PC-9 (cell line): ENCODE measurements around the gene ARID5A. TPM values are rescaled to one million over a fixed set of nuclear protein-coding genes. Genes with fewer than 3 reads are reported as not detected.

Experiments
- BruUV-seq: library from RNA; stranded (reverse); fragments of 400-500 nt; replicated peaks from 2 replicates; lab custom pipeline; 2021; lab: Mats Ljungman, UMichigan
- CTCF ChIA-PET: fragments of 300-600 bp; sonication (Branson Sonifier 250); formaldehyde crosslinking; loops from one replicate; lab custom pipeline; 2022; ENCODE audit warnings: antibody characterized with exemption; lab: Charles Lee
- POLR2A ChIA-PET: fragments of 300-600 bp; sonication (Branson Sonifier 250); formaldehyde crosslinking; loops from one replicate; lab custom pipeline; 2022; ENCODE audit warnings: antibody characterized with exemption; ENCODE audit not compliant: unreplicated experiment; lab: Charles Lee
- DNase-seq, 2 experiments: peaks; one replicate each; pipeline versions ENCODE4 v3.0.0 to v3.0.0-alpha.2; 2015 to 2022; ENCODE audit warnings: mixed read lengths in 1 of 2
- H2AFZ ChIP-seq: fragments of 200-600 bp; sonication (generic); 2 replicates; pipeline ENCODE4 v1.8.1; 2017; ENCODE audit warnings: antibody characterized with exemption
- H3F3A ChIP-seq: fragments of 200-600 bp; sonication (generic); 2 replicates; pipeline ENCODE4 v1.8.1; 2017; ENCODE audit warnings: antibody characterized with exemption, mild to moderate bottlenecking, low read depth; ENCODE audit not compliant: insufficient read depth
- H3K27ac ChIP-seq: fragments of 200-600 bp; sonication (generic); 2 replicates; pipeline ENCODE4 v1.6.1; 2016; ENCODE audit warnings: mixed run types
- H3K27me3 ChIP-seq: fragments of 200-600 bp; sonication (generic); 2 replicates; pipeline ENCODE4 v1.6.1; 2016; ENCODE audit warnings: low read depth, mixed run types; ENCODE audit not compliant: insufficient read depth
- H3K36me3 ChIP-seq: fragments of 200-600 bp; sonication (generic); 2 replicates; pipeline ENCODE4 v1.6.1; 2016; ENCODE audit warnings: low read depth, mixed run types
- H3K4me1 ChIP-seq: fragments of 200-600 bp; sonication (generic); replicated peaks from 2 replicates; pipeline ENCODE4 v1.6.1; 2016; ENCODE audit warnings: mixed run types; ENCODE audit not compliant: insufficient read depth
- H3K4me2 ChIP-seq: fragments of 200-600 bp; sonication (generic); 2 replicates; pipeline ENCODE4 v1.6.1; 2017; ENCODE audit warnings: mixed run types
- H3K4me3 ChIP-seq: fragments of 200-600 bp; sonication (generic); 2 replicates; pipeline ENCODE4 v1.6.1; 2016; ENCODE audit warnings: mixed run types
- H3K79me2 ChIP-seq: fragments of 200-600 bp; sonication (generic); 2 replicates; pipeline ENCODE4 v1.6.1; 2017; ENCODE audit warnings: low read depth, mixed run types
- H3K9me2 ChIP-seq: fragments of 200-600 bp; sonication (generic); 2 replicates; pipeline ENCODE4 v1.8.1; 2017; ENCODE audit warnings: mild to moderate bottlenecking; ENCODE audit not compliant: insufficient read depth
- H3K9me3 ChIP-seq: fragments of 200-600 bp; sonication (generic); 2 replicates; pipeline ENCODE4 v1.8.1; 2016; ENCODE audit warnings: low read depth; ENCODE audit not compliant: insufficient read depth
- H4K20me1 ChIP-seq: fragments of 200-600 bp; sonication (generic); 2 replicates; pipeline ENCODE4 v1.8.1; 2017; ENCODE audit not compliant: insufficient read depth
- EZH2 ChIP-seq: fragments of 200-600 bp; sonication (generic); IDR thresholded peaks from 2 replicates; pipeline ENCODE4 v1.8.0; 2017; ENCODE audit warnings: antibody characterized with exemption, low read depth
- intact Hi-C: fragments of 100-400 bp; cut with micrococcal nuclease; formaldehyde crosslinking; loops from one replicate; pipeline ENCODE4 v1.10.0; 2022; ENCODE audit not compliant: unreplicated experiment
- total RNA-seq: library from RNA; stranded (reverse); gene quantifications from 2 replicates; pipeline ENCODE4 v1.2.3, GENCODE V29; 2021
- TF ChIP-seq, protein P1 (sequence below): fragments of 200-600 bp; sonication (generic); conservative IDR thresholded peaks from 2 replicates; pipeline ENCODE4 v1.6.1; 2017; ENCODE audit warnings: mixed run types, antibody characterized with exemption, mild to moderate bottlenecking, moderate library complexity

The ARID5A gene
- total RNA-seq, 1 experiment from 2014 or later: 6.0 TPM

GRCh38 chr2:96512341-96512740, 24.2 kb upstream of the ARID5A start:
- no peak overlapping the region for H3K4me2 ChIP-seq
- no peak overlapping the region for H3K27ac ChIP-seq
- DNase-seq: no peak
- POLR2A ChIA-PET: no interaction called here
- no peaks in the 10 kb centered on the region for H3K36me3 ChIP-seq
- intact Hi-C loops: no loop called here
- H3F3A ChIP-seq: peaks cover 5% of the 10 kb centered on the region; the same call in 1 of the 2 replicates
- no peaks in the 10 kb centered on the region for H4K20me1 ChIP-seq
- CTCF ChIA-PET: interaction anchor here (0.6 kb wide), 1 partner anchor 154 kb away, joined by 3 read pairs; no protein-coding TSS in a partner anchor
- BruUV-seq: no TSS peak
- no peak overlapping the region for H3K4me3 ChIP-seq
- no peak for TF ChIP-seq EZH2
- TF ChIP-seq, protein P1, sequence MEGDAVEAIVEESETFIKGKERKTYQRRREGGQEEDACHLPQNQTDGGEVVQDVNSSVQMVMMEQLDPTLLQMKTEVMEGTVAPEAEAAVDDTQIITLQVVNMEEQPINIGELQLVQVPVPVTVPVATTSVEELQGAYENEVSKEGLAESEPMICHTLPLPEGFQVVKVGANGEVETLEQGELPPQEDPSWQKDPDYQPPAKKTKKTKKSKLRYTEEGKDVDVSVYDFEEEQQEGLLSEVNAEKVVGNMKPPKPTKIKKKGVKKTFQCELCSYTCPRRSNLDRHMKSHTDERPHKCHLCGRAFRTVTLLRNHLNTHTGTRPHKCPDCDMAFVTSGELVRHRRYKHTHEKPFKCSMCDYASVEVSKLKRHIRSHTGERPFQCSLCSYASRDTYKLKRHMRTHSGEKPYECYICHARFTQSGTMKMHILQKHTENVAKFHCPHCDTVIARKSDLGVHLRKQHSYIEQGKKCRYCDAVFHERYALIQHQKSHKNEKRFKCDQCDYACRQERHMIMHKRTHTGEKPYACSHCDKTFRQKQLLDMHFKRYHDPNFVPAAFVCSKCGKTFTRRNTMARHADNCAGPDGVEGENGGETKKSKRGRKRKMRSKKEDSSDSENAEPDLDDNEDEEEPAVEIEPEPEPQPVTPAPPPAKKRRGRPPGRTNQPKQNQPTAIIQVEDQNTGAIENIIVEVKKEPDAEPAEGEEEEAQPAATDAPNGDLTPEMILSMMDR: no peak
- peaks cover 6% of the 10 kb centered on the region; the same call in 1 of the 2 replicates for H3K9me3 ChIP-seq
- H3K27me3 ChIP-seq: no peaks in the 10 kb centered on the region
- H3K79me2 ChIP-seq: no peaks in the 10 kb centered on the region
- H3K9me2 ChIP-seq: no peaks in the 10 kb centered on the region
- H3K4me1 ChIP-seq: peaks cover 11% of the 10 kb centered on the region
- H2AFZ ChIP-seq: no peak overlapping the region

DNA sequence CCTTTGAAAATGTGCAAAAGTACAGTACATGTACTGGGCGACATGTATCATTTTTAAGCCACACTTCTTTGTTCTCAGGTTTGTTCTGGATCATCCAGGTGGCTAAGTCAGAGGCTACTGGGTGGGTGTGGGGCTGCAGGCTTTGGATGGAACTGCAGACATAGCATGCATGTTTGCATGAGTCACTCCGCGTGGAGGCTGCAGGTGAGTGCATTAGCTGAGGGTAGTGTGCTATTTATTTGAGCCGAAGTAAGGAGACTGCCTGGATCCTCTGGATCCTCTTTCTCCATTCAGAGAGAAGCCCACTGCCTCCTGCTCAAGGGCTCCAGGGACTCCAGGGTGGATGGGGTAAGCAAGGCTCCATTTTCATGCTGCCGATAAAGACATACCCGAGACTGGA, 22.0 kb upstream of the ARID5A start:
- H3K4me1 ChIP-seq: no peaks in the 10 kb centered on the region
- no peaks in the 10 kb centered on the region for H3K79me2 ChIP-seq
- H3F3A ChIP-seq: no peaks in the 10 kb centered on the region
- H3K36me3 ChIP-seq: no peaks in the 10 kb centered on the region
- no TSS peak for BruUV-seq
- H3K4me3 ChIP-seq: no peak overlapping the region
- no peak overlapping the region for H3K4me2 ChIP-seq
- DNase-seq: peak in 1 of 2 experiments; percentile 42
- peaks cover 8% of the 10 kb centered on the region; the same call in 1 of the 2 replicates for H3K9me3 ChIP-seq
- no peaks in the 10 kb centered on the region for H3K27me3 ChIP-seq
- no peaks in the 10 kb centered on the region for H4K20me1 ChIP-seq
- no peak overlapping the region for H2AFZ ChIP-seq
- TF ChIP-seq EZH2: no peak
- TF ChIP-seq, protein P1: no peak
- intact Hi-C loops: no loop called here
- H3K27ac ChIP-seq: no peak overlapping the region
- ChIA-PET POLR2A (no interaction called here), CTCF (no interaction called here)
- H3K9me2 ChIP-seq: no peaks in the 10 kb centered on the region

DNA sequence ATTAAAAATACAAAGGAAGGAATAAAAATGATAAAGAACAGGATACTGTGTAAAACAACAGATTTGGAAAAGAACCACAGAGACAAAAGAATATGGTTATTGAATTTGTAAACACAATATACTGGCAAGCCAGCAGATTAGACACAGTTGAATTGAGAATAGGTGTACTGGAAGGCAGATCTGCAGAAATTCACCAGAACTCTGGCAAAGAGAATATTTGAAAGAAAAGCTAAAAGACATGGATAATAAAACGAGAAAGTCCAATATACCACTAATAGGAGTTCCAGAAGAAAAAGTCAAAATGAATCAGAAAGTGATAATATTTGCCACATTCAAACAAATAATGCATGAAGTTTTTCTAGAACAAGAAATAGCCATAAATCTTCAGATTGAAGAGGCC, 19.5 kb upstream of the ARID5A start:
- POLR2A ChIA-PET: interaction anchor here (0.5 kb wide), 1 partner anchor 274 kb away, joined by 12 read pairs; no protein-coding TSS in a partner anchor
- no TSS peak for BruUV-seq
- Histone ChIP-seq H3K4me1 (no peaks in the 10 kb centered on the region), H3K4me3 (no peak overlapping the region), H3K4me2 (no peak overlapping the region), H2AFZ (no peak overlapping the region), H4K20me1 (no peaks in the 10 kb centered on the region), H3K27ac (no peak overlapping the region), H3K9me2 (no peaks in the 10 kb centered on the region), H3K36me3 (no peaks in the 10 kb centered on the region), H3F3A (no peaks in the 10 kb centered on the region), H3K9me3 (peaks cover 8% of the 10 kb centered on the region; the same call in 1 of the 2 replicates), H3K79me2 (no peaks in the 10 kb centered on the region), H3K27me3 (no peaks in the 10 kb centered on the region)
- no peak for DNase-seq
- CTCF ChIA-PET: no interaction called here
- TF ChIP-seq, protein P1: no peak
- TF ChIP-seq EZH2: no peak
- intact Hi-C loops: no loop called here
